Chondrocyte (in vitro differentiated cells): ENCODE measurements around the gene NEDD4L. TPM values are rescaled to one million over a fixed set of nuclear protein-coding genes. Genes with fewer than 3 reads are reported as not detected.

ENCODE experiments used
- DNase-seq: peaks from one replicate; pipeline ENCODE4 v3.0.0; 2021; ENCODE audit warnings: mixed read lengths, low spot score
- H3K27ac Mint-ChIP-seq: one replicate; pipeline ENCODE4 v1.8.0; 2021; ENCODE audit warnings: mild to moderate bottlenecking, moderate library complexity, mixed read lengths; ENCODE audit not compliant: unreplicated experiment
- H3K27me3 Mint-ChIP-seq: 2 replicates; pipeline ENCODE4 v1.8.0; 2021; ENCODE audit warnings: low read depth, mixed read lengths
- H3K36me3 Mint-ChIP-seq: 2 replicates; pipeline ENCODE4 v1.8.0; 2021; ENCODE audit warnings: low read depth, mixed read lengths
- H3K4me1 Mint-ChIP-seq: 2 replicates; pipeline ENCODE4 v1.8.0; 2021; ENCODE audit warnings: low read depth, mild to moderate bottlenecking, mixed read lengths
- H3K4me3 Mint-ChIP-seq: one replicate; pipeline ENCODE4 v1.8.0; 2021; ENCODE audit warnings: mild to moderate bottlenecking, moderate library complexity, mixed read lengths; ENCODE audit not compliant: unreplicated experiment
- H3K9me3 Mint-ChIP-seq: 2 replicates; pipeline ENCODE4 v1.8.0; 2021; ENCODE audit warnings: low read depth, mixed read lengths
- total RNA-seq: library from RNA; stranded (reverse); gene quantifications from 3 replicates; pipeline ENCODE4 v1.2.1, GENCODE V29; 2021
- TF ChIP-seq, protein P1 (sequence below): fragments of 200-600 bp; sonication (generic); IDR thresholded peaks from 2 replicates; pipeline ENCODE4 v1.5.0; 2021; ENCODE audit warnings: antibody characterized with exemption, mild to moderate bottlenecking, moderate library complexity

Gene NEDD4L
- total RNA-seq, 1 donor from 2014 or later = 25.8 TPM

DNA sequence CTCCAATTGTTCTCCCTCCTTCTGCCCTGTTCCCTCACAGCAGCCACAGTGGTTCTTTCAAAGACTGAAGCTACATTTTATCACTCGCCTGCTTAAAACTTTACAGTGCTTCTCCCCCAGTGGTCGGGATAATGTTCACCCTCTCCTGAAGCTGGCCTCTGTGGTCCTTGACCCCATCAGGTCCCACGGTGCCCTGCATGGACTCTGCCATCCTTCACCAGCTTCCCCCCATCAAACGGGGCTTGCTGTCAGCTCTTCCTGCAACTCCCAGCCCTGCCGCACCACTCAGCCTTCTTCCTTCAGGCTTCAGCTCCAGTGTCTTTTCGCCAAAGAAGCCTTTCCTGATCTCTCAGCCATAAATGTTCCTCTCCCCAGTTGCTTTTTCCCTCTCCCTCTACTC is 118.1 kb downstream of the NEDD4L start:
- TF ChIP-seq, protein P1, sequence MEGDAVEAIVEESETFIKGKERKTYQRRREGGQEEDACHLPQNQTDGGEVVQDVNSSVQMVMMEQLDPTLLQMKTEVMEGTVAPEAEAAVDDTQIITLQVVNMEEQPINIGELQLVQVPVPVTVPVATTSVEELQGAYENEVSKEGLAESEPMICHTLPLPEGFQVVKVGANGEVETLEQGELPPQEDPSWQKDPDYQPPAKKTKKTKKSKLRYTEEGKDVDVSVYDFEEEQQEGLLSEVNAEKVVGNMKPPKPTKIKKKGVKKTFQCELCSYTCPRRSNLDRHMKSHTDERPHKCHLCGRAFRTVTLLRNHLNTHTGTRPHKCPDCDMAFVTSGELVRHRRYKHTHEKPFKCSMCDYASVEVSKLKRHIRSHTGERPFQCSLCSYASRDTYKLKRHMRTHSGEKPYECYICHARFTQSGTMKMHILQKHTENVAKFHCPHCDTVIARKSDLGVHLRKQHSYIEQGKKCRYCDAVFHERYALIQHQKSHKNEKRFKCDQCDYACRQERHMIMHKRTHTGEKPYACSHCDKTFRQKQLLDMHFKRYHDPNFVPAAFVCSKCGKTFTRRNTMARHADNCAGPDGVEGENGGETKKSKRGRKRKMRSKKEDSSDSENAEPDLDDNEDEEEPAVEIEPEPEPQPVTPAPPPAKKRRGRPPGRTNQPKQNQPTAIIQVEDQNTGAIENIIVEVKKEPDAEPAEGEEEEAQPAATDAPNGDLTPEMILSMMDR = no peak
- no peak overlapping the region for H3K4me3 Mint-ChIP-seq
- H3K36me3 Mint-ChIP-seq = no peaks in the 10 kb centered on the region
- H3K27me3 Mint-ChIP-seq = no peaks in the 10 kb centered on the region
- peaks cover 3% of the 10 kb centered on the region for H3K9me3 Mint-ChIP-seq
- H3K4me1 Mint-ChIP-seq = no peaks in the 10 kb centered on the region
- DNase-seq = no peak
- H3K27ac Mint-ChIP-seq = no peak overlapping the region

- Mint-ChIP-seq H3K9me3 (peaks cover 1% of the 10 kb centered on the region), H3K36me3 (no peaks in the 10 kb centered on the region), H3K27me3 (no peaks in the 10 kb centered on the region), H3K4me1 (no peaks in the 10 kb centered on the region), H3K4me3 (no peak overlapping the region), H3K27ac (no peak overlapping the region)
- TF ChIP-seq, protein P1 = no peak
- DNase-seq = no peak
Measured at GRCh38 chr18:58163004-58163590, 119.1 kb downstream of the NEDD4L start.

DNA sequence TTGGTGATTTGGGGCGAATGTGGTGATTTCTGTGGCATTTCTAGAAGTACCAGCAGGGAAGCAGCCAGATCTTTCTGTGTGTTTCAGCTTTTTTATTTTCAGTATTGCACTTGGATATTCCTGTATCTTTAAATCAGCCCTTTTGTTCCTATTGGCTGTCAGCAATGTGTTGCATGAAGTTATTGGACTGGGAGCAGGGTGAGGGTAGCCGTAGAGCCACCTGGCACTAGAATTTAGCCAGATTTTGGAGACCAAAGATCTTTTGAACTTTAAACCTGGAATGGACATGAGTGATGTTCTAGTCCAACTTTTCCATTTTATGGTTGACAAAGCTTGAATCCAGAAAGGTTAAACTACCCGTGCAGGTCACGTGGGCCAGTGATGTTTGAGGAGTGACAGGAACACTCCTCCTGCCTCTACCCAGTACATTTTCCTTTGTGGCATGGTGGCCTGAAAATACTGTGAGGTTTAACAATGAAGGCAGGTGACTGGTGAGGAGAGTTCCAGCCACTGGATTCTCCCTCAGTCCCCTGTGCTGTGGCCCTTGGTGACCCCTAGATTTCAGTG is 122.3 kb downstream of the NEDD4L start:
- Mint-ChIP-seq H3K9me3 (no peaks in the 10 kb centered on the region), H3K4me1 (no peaks in the 10 kb centered on the region), H3K27me3 (no peaks in the 10 kb centered on the region), H3K27ac (no peak overlapping the region), H3K4me3 (no peak overlapping the region), H3K36me3 (no peaks in the 10 kb centered on the region)
- TF ChIP-seq, protein P1 = no peak
- no peak for DNase-seq

DNA sequence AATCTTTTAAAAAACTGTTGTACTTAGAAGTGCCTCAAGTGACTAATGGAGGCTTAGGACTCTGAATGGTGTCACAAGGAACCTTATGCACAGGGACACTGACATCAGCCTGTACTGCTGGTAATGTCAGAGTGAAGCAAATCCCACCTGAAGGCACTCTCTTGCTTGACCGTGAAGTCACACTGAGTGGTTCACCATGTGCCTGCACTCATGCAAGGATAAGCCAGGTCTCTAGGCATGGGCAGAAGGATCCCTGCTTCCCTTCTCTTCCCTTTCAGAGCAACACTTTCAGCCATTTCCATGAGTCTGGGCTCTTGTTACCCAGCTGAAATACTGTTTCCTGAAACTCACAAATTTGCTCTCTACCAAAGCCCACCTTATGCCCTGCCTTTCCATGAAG is 123.0 kb downstream of the NEDD4L start:
- Mint-ChIP-seq H3K4me3 (no peak overlapping the region), H3K9me3 (no peaks in the 10 kb centered on the region), H3K36me3 (no peaks in the 10 kb centered on the region), H3K4me1 (no peaks in the 10 kb centered on the region), H3K27me3 (no peaks in the 10 kb centered on the region), H3K27ac (no peak overlapping the region)
- TF ChIP-seq, protein P1 = no peak
- no peak for DNase-seq

GRCh38 chr18:58168221-58168620 is 124.2 kb downstream of the NEDD4L start:
- Mint-ChIP-seq H3K27ac (no peak overlapping the region), H3K4me3 (no peak overlapping the region), H3K36me3 (no peaks in the 10 kb centered on the region), H3K27me3 (no peaks in the 10 kb centered on the region), H3K4me1 (no peaks in the 10 kb centered on the region), H3K9me3 (no peaks in the 10 kb centered on the region)
- no peak for DNase-seq
- TF ChIP-seq, protein P1 = no peak
